ENCODE measurements around the gene GPR107. TPM values are rescaled to one million over a fixed set of nuclear protein-coding genes. Genes with fewer than 3 reads are reported as not detected.

Gene GPR107
- total and polyA plus RNA-seq, 8 donors = 5.1 to 19.8 (median 15.1) TPM

GRCh38 chr9:130045725-130046450 is 7.8 kb upstream of the GPR107 start:
- peak overlapping the region in 2 of 4 donors; percentile 7 to 35 for H3K27ac ChIP-seq
- intact Hi-C loops (cut with DNase I) = no loop called here

GRCh38 chr9:130049431-130050210 is 4.1 kb upstream of the GPR107 start:
- 84 to 87% methylated on average over 11 of the region's 11 CpGs for WGBS, 2 donors

More at GRCh38 chr9:130045725-130046450, 7.8 kb upstream of the GPR107 start:
- FAIRE-seq (no peak), ATAC-seq (no peak), DNase-seq (no peak)
- H3K27me3 ChIP-seq = no peaks in the 10 kb centered on the region
- H3K4me1 ChIP-seq = peaks cover 4 to 22% (median 9%) of the 10 kb centered on the region in 3 donors
- H3K36me3 ChIP-seq = no peaks in the 10 kb centered on the region
- TF ChIP-seq, protein P1, sequence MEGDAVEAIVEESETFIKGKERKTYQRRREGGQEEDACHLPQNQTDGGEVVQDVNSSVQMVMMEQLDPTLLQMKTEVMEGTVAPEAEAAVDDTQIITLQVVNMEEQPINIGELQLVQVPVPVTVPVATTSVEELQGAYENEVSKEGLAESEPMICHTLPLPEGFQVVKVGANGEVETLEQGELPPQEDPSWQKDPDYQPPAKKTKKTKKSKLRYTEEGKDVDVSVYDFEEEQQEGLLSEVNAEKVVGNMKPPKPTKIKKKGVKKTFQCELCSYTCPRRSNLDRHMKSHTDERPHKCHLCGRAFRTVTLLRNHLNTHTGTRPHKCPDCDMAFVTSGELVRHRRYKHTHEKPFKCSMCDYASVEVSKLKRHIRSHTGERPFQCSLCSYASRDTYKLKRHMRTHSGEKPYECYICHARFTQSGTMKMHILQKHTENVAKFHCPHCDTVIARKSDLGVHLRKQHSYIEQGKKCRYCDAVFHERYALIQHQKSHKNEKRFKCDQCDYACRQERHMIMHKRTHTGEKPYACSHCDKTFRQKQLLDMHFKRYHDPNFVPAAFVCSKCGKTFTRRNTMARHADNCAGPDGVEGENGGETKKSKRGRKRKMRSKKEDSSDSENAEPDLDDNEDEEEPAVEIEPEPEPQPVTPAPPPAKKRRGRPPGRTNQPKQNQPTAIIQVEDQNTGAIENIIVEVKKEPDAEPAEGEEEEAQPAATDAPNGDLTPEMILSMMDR (IDR thresholded peaks at IDR 0.05) = no peak
- H3K9me3 ChIP-seq = no peaks in the 10 kb centered on the region
- no peak overlapping the region for H3K4me3 ChIP-seq
- WGBS, 2 donors = 64 to 65% methylated on average over 4 of the region's 4 CpGs

DNA sequence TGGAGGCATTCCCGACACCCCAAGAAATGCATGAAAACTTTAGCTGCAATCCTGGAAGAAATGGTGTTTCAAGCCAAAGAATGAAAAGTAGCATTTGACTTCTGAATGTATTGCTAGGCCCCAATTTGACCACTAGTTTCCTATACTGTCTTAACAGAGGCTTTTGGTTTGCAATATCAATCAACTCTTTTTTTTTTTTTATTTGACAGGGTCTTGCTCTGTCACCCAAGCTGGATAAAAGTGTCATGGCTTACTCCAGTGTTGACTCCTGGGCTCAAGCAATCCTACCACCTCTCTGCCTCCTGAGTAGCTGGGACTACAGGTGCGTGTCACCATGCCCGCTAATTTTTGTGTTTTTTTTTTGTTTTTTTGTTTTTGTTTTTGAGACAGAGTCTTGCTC is 3.2 kb upstream of the GPR107 start:
- Histone ChIP-seq H3K27me3 (no peaks in the 10 kb centered on the region), H3K36me3 (no peaks in the 10 kb centered on the region), H3K4me1 (peaks cover 5 to 13% (median 6%) of the 10 kb centered on the region in 3 donors), H3K4me3 (no peak overlapping the region), H3K27ac (no peak overlapping the region), H3K9me3 (no peaks in the 10 kb centered on the region)
- FAIRE-seq (no peak), ATAC-seq (no peak), DNase-seq (no peak)
- 95 to 97% methylated on average over 3 of the region's 3 CpGs for WGBS, 2 donors
- TF ChIP-seq, protein P1 (IDR thresholded peaks at IDR 0.05) = no peak
- intact Hi-C loops (cut with DNase I) = no loop called here

More at GRCh38 chr9:130049431-130050210, 4.1 kb upstream of the GPR107 start:
- no peak for ATAC-seq
- Histone ChIP-seq H3K9me3 (no peaks in the 10 kb centered on the region), H3K4me1 (peaks cover 5 to 17% (median 6%) of the 10 kb centered on the region in 3 donors), H3K36me3 (no peaks in the 10 kb centered on the region), H3K4me3 (no peak overlapping the region), H3K27ac (no peak overlapping the region), H3K27me3 (no peaks in the 10 kb centered on the region)
- no peak for DNase-seq
- no peak for FAIRE-seq
- TF ChIP-seq, protein P1 (IDR thresholded peaks at IDR 0.05) = no peak
- intact Hi-C loops (cut with DNase I) = no loop called here

DNA sequence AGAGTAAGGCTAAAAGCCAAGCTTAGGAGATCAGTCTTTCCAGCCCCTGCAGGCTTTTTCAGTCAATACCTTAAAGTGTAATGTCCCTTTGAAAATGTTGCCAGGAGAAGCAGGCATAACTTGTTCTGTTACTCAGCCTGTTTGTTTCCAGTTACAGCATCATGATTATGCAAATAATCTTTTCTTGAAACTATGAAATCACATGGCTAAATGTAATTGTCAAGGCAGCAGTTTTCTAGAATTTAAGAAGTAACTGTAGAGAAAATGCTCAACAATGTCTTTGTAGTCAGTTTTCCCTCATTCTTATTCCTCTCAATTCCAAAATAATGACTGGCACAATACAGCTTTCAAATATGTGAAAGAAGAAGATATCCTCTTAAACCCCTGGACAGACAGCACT is 1.9 kb upstream of the GPR107 start:
- no peak overlapping the region for H3K4me3 ChIP-seq
- FAIRE-seq = no peak
- H3K36me3 ChIP-seq = no peaks in the 10 kb centered on the region
- no peak for ATAC-seq
- H3K4me1 ChIP-seq = peaks cover 5 to 10% (median 6%) of the 10 kb centered on the region in 3 donors
- intact Hi-C loops (cut with DNase I) = no loop called here
- H3K27me3 ChIP-seq = no peaks in the 10 kb centered on the region
- TF ChIP-seq, protein P1 (IDR thresholded peaks at IDR 0.05) = no peak
- H3K27ac ChIP-seq = no peak overlapping the region
- no peaks in the 10 kb centered on the region for H3K9me3 ChIP-seq
- no peak for DNase-seq

Measured in pancreas (tissue), 10 donors.